HepG2 (cell line): Measurements from ENCODE around the gene APLP1. TPM values are rescaled to one million over a fixed set of nuclear protein-coding genes. Genes with fewer than 3 reads are reported as not detected.

Source experiments
- FIP1L1 ChIP-seq: fragments of 200-400 bp; formaldehyde crosslinking; IDR thresholded peaks from 2 replicates; pipeline ENCODE4 v1.6.1; 2018; ENCODE audit warnings: low read depth, mild to moderate bottlenecking, low read length, moderate library complexity, borderline replicate concordance; ENCODE audit not compliant: insufficient read depth
- HCFC1 ChIP-seq: fragments of 150-350 bp; IDR thresholded peaks from 2 replicates; pipeline ENCODE4 v1.6.1; 2014; ENCODE audit warnings: low read depth, low read length
- NCOR1 ChIP-seq: fragments of 200-600 bp; sonication (generic); IDR thresholded peaks from 2 replicates; pipeline ENCODE4 v1.7.0; 2017; ENCODE audit warnings: antibody characterized with exemption, low read length, borderline replicate concordance
- NR2F6 ChIP-seq, 2 experiments: IDR thresholded peaks; 2 replicates each; pipeline ENCODE4 v1.6.1; 2016; ENCODE audit warnings: antibody characterized with exemption in 1 of 2, mild to moderate bottlenecking in 1 of 2
- REXO4 ChIP-seq: sonication (generic); formaldehyde crosslinking; IDR thresholded peaks from 2 replicates; pipeline ENCODE4 v1.8.0; 2022; ENCODE audit warnings: missing genetic modification reagents, mild to moderate bottlenecking, borderline replicate concordance
- SOX5 ChIP-seq: IDR thresholded peaks from 2 replicates; pipeline ENCODE4 v1.6.1; 2016; ENCODE audit warnings: borderline replicate concordance
- WIZ ChIP-seq: sonication (generic); formaldehyde crosslinking; IDR thresholded peaks from 2 replicates; pipeline ENCODE4 v1.5.1; 2020; ENCODE audit warnings: mild to moderate bottlenecking, missing genetic modification reagents
- ZNF280D ChIP-seq: sonication (generic); formaldehyde crosslinking; IDR thresholded peaks from 2 replicates; pipeline ENCODE4 v1.5.1; 2020; ENCODE audit warnings: mild to moderate bottlenecking, missing genetic modification reagents
- ZNF282 ChIP-seq: fragments of 450-650 bp; IDR thresholded peaks from 2 replicates; pipeline ENCODE4 v1.6.1; 2018; ENCODE audit not compliant: partially characterized antibody
- ZNF557 ChIP-seq: sonication (generic); formaldehyde crosslinking; IDR thresholded peaks from 2 replicates; pipeline ENCODE4 v1.4.0; 2020; ENCODE audit warnings: missing genetic modification reagents
- ZNF597 ChIP-seq: sonication (generic); formaldehyde crosslinking; IDR thresholded peaks from 2 replicates; pipeline ENCODE4 v1.5.0; 2020; ENCODE audit warnings: missing genetic modification reagents
- ZSCAN12 ChIP-seq: sonication (generic); formaldehyde crosslinking; IDR thresholded peaks from 2 replicates; pipeline ENCODE4 v1.9.0; 2021; ENCODE audit warnings: mild to moderate bottlenecking, missing genetic modification reagents
- ZSCAN31 ChIP-seq: sonication (generic); formaldehyde crosslinking; IDR thresholded peaks from 2 replicates; pipeline ENCODE4 v1.5.0; 2020; ENCODE audit warnings: low read depth, mild to moderate bottlenecking, missing genetic modification reagents
- polyA plus RNA-seq, 8 experiments: library from polyadenylated mRNA; depleted of rRNA in 3 of 8; stranded (reverse) in 7 of 8; unstranded in 1 of 8; fragments of >200 nt; fragmentation: Illumina TruSeq in 4 of 8; extraction: Trizol in 4 of 8; gene quantifications; 2 replicates each; pipeline versions ENCODE4 v1.2.1 to v1.2.3, GENCODE V29; 2011 to 2016; ENCODE audit warnings: low read depth in 4 of 8, missing spikeins in 1 of 8, mixed read lengths in 1 of 8; ENCODE audit not compliant: insufficient read depth in 1 of 8
- total RNA-seq, 5 experiments: library from RNA; depleted of rRNA; stranded (reverse); fragments of >200 nt; fragmentation: Illumina TruSeq; extraction: Trizol; gene quantifications; 2 replicates each; pipeline ENCODE4 v1.2.3, GENCODE V29; 2016; ENCODE audit warnings: low read depth in 1 of 5
- TF ChIP-seq, protein P1 (sequence below): sonication (generic); formaldehyde crosslinking; IDR thresholded peaks from 2 replicates; pipeline ENCODE4 v1.5.0; 2020; ENCODE audit warnings: missing genetic modification reagents
- TF ChIP-seq, protein P2 (sequence below): sonication (generic); formaldehyde crosslinking; IDR thresholded peaks from 2 replicates; pipeline ENCODE4 v1.4.0; 2020; ENCODE audit warnings: missing genetic modification reagents
- TF ChIP-seq, protein P3 (sequence below): sonication (generic); formaldehyde crosslinking; IDR thresholded peaks from 2 replicates; pipeline ENCODE4 v1.5.0; 2020; ENCODE audit warnings: mild to moderate bottlenecking, missing genetic modification reagents, borderline replicate concordance
- TF ChIP-seq, protein P4 (sequence below): sonication (generic); formaldehyde crosslinking; IDR thresholded peaks from 2 replicates; pipeline ENCODE4 v1.4.0; 2020; ENCODE audit warnings: missing genetic modification reagents

The APLP1 gene
- total and polyA plus RNA-seq, 2 of the 13 experiments (the other 11 are each of a cell fraction or from before 2014, with no cell fraction given), result 2.0 to 2.9 TPM

DNA sequence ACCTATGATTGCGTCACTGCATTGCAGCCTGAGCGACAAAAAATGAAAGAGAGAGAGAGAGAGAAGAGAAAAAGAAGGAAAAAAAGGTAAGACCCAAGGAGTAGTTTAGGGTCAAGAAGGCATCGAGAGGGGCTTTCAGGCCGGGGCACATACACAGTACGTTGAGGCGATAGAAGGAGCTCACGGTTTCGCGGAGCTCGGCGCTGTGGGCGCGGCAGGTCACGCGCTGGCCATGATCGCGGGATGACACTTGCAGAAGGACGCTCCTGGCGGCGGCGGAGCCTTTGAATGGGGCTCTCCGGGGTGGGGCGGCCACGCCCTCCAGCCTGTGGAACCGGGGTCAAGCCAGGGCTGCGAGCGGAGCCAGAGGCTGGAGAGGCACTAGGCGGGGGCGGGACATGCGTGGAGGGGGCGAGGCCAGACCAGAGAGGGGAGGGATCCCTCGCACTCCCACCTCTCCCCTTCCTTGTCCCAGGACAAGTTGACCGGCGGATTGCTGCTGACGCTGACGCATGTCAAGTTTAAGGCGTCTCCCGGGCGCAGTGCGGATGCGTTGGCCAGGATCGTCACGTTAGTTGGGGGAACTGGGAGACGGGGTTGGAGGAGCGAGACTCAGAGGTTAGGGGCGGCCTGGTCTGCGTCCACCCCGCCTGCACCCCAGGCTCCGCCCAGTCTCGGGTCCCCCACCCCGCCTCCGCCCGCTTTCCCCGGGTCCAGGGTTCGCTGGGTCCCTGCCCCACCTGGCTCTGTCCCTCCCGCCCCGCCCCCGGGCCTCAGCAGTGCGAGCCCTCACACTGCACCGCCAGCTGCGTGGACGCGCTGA, 22.9 kb upstream of the APLP1 start (continued):
- TF ChIP-seq, protein P1, sequence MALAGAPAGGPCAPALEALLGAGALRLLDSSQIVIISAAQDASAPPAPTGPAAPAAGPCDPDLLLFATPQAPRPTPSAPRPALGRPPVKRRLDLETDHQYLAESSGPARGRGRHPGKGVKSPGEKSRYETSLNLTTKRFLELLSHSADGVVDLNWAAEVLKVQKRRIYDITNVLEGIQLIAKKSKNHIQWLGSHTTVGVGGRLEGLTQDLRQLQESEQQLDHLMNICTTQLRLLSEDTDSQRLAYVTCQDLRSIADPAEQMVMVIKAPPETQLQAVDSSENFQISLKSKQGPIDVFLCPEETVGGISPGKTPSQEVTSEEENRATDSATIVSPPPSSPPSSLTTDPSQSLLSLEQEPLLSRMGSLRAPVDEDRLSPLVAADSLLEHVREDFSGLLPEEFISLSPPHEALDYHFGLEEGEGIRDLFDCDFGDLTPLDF (CRISPR knock-in tag), result no peak
- TF ChIP-seq REXO4 (CRISPR knock-in tag), result no peak
- no peak for TF ChIP-seq ZNF280D (CRISPR knock-in tag)
- TF ChIP-seq, protein P2, sequence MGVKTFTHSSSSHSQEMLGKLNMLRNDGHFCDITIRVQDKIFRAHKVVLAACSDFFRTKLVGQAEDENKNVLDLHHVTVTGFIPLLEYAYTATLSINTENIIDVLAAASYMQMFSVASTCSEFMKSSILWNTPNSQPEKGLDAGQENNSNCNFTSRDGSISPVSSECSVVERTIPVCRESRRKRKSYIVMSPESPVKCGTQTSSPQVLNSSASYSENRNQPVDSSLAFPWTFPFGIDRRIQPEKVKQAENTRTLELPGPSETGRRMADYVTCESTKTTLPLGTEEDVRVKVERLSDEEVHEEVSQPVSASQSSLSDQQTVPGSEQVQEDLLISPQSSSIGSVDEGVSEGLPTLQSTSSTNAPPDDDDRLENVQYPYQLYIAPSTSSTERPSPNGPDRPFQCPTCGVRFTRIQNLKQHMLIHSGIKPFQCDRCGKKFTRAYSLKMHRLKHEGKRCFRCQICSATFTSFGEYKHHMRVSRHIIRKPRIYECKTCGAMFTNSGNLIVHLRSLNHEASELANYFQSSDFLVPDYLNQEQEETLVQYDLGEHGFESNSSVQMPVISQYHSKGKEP (CRISPR knock-in tag), result no peak
- TF ChIP-seq ZNF597 (CRISPR knock-in tag), result no peak
- TF ChIP-seq ZNF282, result no peak
- TF ChIP-seq, protein P3, sequence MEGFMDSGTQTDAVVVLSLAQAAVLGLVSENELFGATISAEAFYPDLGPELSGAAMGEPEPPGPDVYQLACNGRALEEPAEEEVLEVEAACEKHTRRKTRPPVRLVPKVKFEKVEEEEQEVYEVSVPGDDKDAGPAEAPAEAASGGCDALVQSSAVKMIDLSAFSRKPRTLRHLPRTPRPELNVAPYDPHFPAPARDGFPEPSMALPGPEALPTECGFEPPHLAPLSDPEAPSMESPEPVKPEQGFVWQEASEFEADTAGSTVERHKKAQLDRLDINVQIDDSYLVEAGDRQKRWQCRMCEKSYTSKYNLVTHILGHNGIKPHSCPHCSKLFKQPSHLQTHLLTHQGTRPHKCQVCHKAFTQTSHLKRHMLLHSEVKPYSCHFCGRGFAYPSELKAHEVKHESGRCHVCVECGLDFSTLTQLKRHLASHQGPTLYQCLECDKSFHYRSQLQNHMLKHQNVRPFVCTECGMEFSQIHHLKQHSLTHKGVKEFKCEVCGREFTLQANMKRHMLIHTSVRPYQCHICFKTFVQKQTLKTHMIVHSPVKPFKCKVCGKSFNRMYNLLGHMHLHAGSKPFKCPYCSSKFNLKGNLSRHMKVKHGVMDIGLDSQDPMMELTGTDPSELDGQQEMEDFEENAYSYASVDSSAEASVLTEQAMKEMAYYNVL (CRISPR knock-in tag), result peak; percentile 59; the same call in 1 of the 2 replicates
- TF ChIP-seq WIZ (CRISPR knock-in tag), result no peak
- TF ChIP-seq, protein P4, sequence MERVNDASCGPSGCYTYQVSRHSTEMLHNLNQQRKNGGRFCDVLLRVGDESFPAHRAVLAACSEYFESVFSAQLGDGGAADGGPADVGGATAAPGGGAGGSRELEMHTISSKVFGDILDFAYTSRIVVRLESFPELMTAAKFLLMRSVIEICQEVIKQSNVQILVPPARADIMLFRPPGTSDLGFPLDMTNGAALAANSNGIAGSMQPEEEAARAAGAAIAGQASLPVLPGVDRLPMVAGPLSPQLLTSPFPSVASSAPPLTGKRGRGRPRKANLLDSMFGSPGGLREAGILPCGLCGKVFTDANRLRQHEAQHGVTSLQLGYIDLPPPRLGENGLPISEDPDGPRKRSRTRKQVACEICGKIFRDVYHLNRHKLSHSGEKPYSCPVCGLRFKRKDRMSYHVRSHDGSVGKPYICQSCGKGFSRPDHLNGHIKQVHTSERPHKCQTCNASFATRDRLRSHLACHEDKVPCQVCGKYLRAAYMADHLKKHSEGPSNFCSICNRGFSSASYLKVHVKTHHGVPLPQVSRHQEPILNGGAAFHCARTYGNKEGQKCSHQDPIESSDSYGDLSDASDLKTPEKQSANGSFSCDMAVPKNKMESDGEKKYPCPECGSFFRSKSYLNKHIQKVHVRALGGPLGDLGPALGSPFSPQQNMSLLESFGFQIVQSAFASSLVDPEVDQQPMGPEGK, result peak; percentile 76
- no peak for TF ChIP-seq NCOR1
- TF ChIP-seq FIP1L1, result no peak
- TF ChIP-seq NR2F6 (IDR thresholded peaks at IDR 0.05), result no peak
- TF ChIP-seq NR2F6 (CRISPR knock-in tag; IDR thresholded peaks at IDR 0.05), result no peak
- TF ChIP-seq ZNF557, result no peak
- TF ChIP-seq ZSCAN12 (CRISPR knock-in tag), result no peak
- no peak for TF ChIP-seq ZSCAN31 (CRISPR knock-in tag)
- no peak for TF ChIP-seq SOX5 (CRISPR knock-in tag)
- no peak for TF ChIP-seq HCFC1
